Stomach (tissue), 9 donors: ENCODE results near the gene LHFPL6. TPM values are rescaled to one million over a fixed set of nuclear protein-coding genes. Genes with fewer than 3 reads are reported as not detected.

Experiments
- DNase-seq, 2 donors: peaks; one replicate each; pipeline versions ENCODE4 v3.0.0 to v3.0.0-alpha.2; 2013 to 2019
- H3K27ac ChIP-seq, 5 donors: fragments of 200-600 bp in 4 of 5; sonication (generic) in 4 of 5; one replicate each; pipeline ENCODE4 v1.5.1; 2013 to 2019; ENCODE audit warnings: mild to moderate bottlenecking in 1 of 5, moderate library complexity in 1 of 5
- H3K27me3 ChIP-seq, 3 donors: fragments of 200-600 bp; sonication (generic); one replicate each; pipeline ENCODE4 v1.5.1; 2017 to 2019; ENCODE audit warnings: mixed run types in 1 of 3
- H3K36me3 ChIP-seq, 4 donors: fragments of 200-600 bp; sonication (generic); 1 replicate in 3 of 4; 2 replicates in 1 of 4; pipeline ENCODE4 v1.5.1; 2016 to 2019
- H3K4me1 ChIP-seq, 4 donors: fragments of 200-600 bp; sonication (generic); one replicate each; pipeline ENCODE4 v1.5.1; 2016 to 2019
- H3K4me3 ChIP-seq, 4 donors: fragments of 200-600 bp; sonication (generic) in 3 of 4; one replicate each; pipeline ENCODE4 v1.5.1; 2016 to 2019; ENCODE audit warnings: mild to moderate bottlenecking in 1 of 4
- H3K9me3 ChIP-seq, 4 donors: fragments of 200-600 bp; sonication (generic); one replicate each; pipeline ENCODE4 v1.5.1; 2016 to 2019
- EP300 ChIP-seq: sonication (generic); formaldehyde crosslinking; IDR thresholded peaks from one replicate; pipeline ENCODE4 v1.6.1; 2017; ENCODE audit warnings: antibody characterized with exemption
- POLR2A ChIP-seq, 4 donors: fragments of 450-650 bp; IDR thresholded peaks; one replicate each; pipeline ENCODE4 v1.6.1; 2016; ENCODE audit warnings: antibody characterized with exemption in 4 of 4, control low read depth in 2 of 4, mild to moderate bottlenecking in 1 of 4, moderate library complexity in 1 of 4
- POLR2AphosphoS5 ChIP-seq, 3 donors: sonication (generic); formaldehyde crosslinking; IDR thresholded peaks; one replicate each; pipeline ENCODE4 v1.6.1; 2016; ENCODE audit warnings: antibody characterized with exemption in 3 of 3
- WGBS, 5 donors: extraction: QIAGEN DNeasy Blood & Tissue Kit in 3 of 5; methylation state at CpG; one replicate each; pipeline versions ENCODE4 v1.1.5 to v1.1.7; 2013 to 2018; 5-methylcytosine and 5-hydroxymethylcytosine counted together
- intact Hi-C: fragments of 100-400 bp; cut with DNase I; formaldehyde crosslinking; loops from one replicate; pipeline ENCODE4 v1.15.1; 2023; ENCODE audit warnings: low total_unique reads
- polyA plus RNA-seq, 3 donors: library from polyadenylated mRNA; stranded (reverse); fragments of 200-250 nt; gene quantifications; one replicate each; pipeline ENCODE4 v1.2.3, GENCODE V29; 2013
- total RNA-seq, 5 donors: library from RNA; depleted of rRNA; stranded (reverse); fragments of >200 nt; gene quantifications; one replicate each; pipeline versions ENCODE4 v1.1.0 to v1.2.3, GENCODE V29; 2014 to 2016
- TF ChIP-seq, protein P1 (sequence below), 7 experiments: fragments of 450-650 bp in 4 of 7; fragments of 200-600 bp in 3 of 7; sonication (generic) in 3 of 7; IDR thresholded peaks; one replicate each; pipeline ENCODE4 v1.5.1; 2016 to 2019; ENCODE audit warnings: antibody characterized with exemption in 7 of 7, control low read depth in 2 of 7, mild to moderate bottlenecking in 1 of 7
- donor health status: healthy with polysubstance abuse.
- donor health status: Bipolar disorder and iron deficiency.
- donor health status: healthy.

The LHFPL6 gene
- total and polyA plus RNA-seq, 8 donors, result 4.7 to 53.6 (median 10.9) TPM

DNA sequence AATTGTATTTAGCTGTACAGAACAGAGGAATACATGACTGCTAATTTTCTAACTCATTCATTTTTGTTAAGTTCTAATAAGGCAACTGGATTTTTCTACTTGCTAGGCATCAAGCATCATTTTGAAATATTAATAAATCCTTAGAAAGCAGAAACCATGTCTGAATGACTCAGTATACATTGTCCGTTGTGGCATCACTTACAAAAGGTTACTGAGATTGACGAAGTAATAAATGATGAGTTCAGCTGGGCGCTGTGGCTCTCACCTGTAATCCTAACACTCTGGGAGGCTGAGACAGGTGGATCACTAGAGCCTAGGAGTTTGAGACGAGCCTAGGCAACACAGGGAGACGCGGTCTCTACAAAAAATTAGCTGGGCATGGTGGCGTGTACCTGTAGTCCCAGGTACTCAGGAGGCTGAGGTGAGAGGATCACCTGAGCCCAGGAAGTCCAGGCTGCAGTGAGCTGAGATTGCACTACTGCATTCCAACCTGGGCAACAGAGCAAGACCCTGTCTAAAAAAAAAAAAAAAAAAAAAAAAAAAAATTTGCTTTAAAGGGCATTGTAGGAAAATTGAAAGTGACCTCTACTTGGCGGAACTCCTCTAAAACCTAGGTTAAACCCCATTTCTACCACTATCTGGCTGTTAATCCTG, 36.6 kb downstream of the LHFPL6 start:
- Histone ChIP-seq H3K27ac (no peak overlapping the region), H3K27me3 (no peaks in the 10 kb centered on the region), H3K4me1 (peaks cover 0 to 13% (median 6%) of the 10 kb centered on the region in 4 donors), H3K4me3 (no peak overlapping the region), H3K9me3 (no peaks in the 10 kb centered on the region), H3K36me3 (no peaks in the 10 kb centered on the region)
- TF ChIP-seq POLR2A (IDR thresholded peaks at IDR 0.05) (no peak), POLR2AphosphoS5 (IDR thresholded peaks at IDR 0.05) (no peak), EP300 (no peak)
- TF ChIP-seq, protein P1, sequence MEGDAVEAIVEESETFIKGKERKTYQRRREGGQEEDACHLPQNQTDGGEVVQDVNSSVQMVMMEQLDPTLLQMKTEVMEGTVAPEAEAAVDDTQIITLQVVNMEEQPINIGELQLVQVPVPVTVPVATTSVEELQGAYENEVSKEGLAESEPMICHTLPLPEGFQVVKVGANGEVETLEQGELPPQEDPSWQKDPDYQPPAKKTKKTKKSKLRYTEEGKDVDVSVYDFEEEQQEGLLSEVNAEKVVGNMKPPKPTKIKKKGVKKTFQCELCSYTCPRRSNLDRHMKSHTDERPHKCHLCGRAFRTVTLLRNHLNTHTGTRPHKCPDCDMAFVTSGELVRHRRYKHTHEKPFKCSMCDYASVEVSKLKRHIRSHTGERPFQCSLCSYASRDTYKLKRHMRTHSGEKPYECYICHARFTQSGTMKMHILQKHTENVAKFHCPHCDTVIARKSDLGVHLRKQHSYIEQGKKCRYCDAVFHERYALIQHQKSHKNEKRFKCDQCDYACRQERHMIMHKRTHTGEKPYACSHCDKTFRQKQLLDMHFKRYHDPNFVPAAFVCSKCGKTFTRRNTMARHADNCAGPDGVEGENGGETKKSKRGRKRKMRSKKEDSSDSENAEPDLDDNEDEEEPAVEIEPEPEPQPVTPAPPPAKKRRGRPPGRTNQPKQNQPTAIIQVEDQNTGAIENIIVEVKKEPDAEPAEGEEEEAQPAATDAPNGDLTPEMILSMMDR (IDR thresholded peaks at IDR 0.05), result no peak
- no peak for DNase-seq
- WGBS, 5 donors, result 76 to 87% (median 79%) methylated on average over 8 of the region's 8 CpGs
- intact Hi-C loops, result no loop called here

DNA sequence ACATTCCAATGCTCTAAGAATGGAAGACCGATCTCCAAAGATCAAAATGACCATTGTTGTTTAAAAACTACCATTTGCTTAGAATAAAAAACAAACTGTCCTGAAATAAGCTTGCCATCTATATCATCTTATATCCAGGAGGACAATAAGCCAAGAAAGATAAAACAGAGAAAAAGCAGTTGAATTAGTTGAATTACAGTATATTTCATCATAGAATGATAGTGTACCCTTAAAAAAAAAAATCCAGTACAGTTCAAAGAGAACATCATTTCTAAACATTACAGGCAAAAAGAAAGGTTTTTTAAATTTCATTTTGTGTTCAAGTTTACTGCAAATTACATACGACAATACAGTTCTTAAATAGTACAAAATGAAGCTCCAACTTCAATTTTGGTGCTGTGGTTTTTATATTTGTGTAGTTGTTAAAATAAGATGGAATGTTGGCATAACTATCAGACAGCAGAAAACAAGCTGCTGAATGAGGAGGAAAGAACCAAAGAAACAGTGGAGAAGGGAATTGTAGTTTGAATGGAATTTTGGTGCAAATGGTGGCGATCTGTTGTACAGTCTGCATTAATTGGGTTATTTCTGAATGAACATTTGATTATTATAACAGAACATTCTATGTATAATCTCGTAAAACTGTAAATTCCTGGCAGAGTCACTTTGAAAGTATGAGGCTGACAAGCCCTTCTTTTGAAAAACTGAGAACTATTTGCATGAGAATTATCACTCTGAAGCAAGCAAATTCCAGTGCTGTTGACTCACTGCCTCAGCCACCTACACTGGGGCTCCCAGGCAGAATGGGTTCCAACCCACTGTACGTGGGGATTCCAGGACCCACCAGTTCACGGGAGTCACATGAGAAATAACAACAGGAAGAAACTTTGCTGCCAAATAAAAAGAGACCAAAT, 37.7 kb downstream of the LHFPL6 start:
- H3K9me3 ChIP-seq, result no peaks in the 10 kb centered on the region
- no peak overlapping the region for H3K27ac ChIP-seq
- TF ChIP-seq, protein P1 (IDR thresholded peaks at IDR 0.05), result no peak
- TF ChIP-seq POLR2A (IDR thresholded peaks at IDR 0.05) (no peak), POLR2AphosphoS5 (IDR thresholded peaks at IDR 0.05) (no peak), EP300 (no peak)
- no peaks in the 10 kb centered on the region for H3K27me3 ChIP-seq
- DNase-seq, result peak in 1 of 2 donors; percentile 38
- H3K4me1 ChIP-seq, result peaks cover 0 to 13% (median 6%) of the 10 kb centered on the region in 4 donors
- intact Hi-C loops, result no loop called here
- H3K36me3 ChIP-seq, result no peaks in the 10 kb centered on the region
- no peak overlapping the region for H3K4me3 ChIP-seq
- 37 to 43% (median 41%) methylated on average over 6 of the region's 6 CpGs for whole genome bisulfite sequencing, 5 donors

DNA sequence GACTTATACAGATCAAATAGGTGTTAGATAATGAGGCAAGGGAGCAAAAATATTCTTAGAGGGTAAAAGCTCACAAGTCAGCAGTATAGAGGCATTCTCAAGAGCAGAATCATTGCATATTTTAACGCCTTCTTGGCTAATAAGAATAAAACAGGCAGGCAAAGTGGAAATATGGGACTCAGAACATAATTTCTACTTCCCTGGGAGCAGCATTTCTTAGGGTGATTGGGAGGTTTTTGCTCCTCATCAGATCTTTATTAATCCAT, 39.6 kb downstream of the LHFPL6 start:
- Histone ChIP-seq H3K4me3 (no peak overlapping the region), H3K4me1 (peaks cover 0 to 13% (median 6%) of the 10 kb centered on the region in 4 donors), H3K36me3 (no peaks in the 10 kb centered on the region), H3K27me3 (no peaks in the 10 kb centered on the region), H3K9me3 (no peaks in the 10 kb centered on the region), H3K27ac (no peak overlapping the region)
- TF ChIP-seq EP300 (no peak), POLR2A (IDR thresholded peaks at IDR 0.05) (no peak), POLR2AphosphoS5 (IDR thresholded peaks at IDR 0.05) (no peak)
- TF ChIP-seq, protein P1 (IDR thresholded peaks at IDR 0.05), result no peak
- WGBS, 5 donors, result 78 to 98% (median 88%) methylated on average over 1 of the region's 1 CpG
- intact Hi-C loops, result no loop called here
- DNase-seq, result no peak

DNA sequence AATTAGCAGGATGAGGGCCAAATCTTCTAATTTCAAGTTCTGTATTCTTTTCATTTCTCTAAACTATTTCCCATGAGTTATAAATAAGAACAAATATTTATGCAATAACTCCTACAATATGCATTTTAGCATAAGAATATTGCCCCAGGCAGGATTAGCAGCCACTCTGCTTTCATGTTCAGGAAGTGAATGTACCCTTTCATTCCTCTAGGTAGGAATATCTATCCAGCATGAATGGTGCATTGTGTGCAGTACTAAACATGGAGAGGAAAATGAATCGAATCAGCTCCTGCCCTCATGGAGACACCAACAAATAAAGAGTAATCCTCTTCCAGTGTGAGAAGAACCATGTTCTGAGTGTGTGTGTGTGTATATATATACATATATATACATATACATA, 41.0 kb downstream of the LHFPL6 start:
- Histone ChIP-seq H3K27me3 (no peaks in the 10 kb centered on the region), H3K4me3 (no peak overlapping the region), H3K9me3 (no peaks in the 10 kb centered on the region), H3K4me1 (peaks cover 0 to 13% (median 6%) of the 10 kb centered on the region in 4 donors), H3K27ac (no peak overlapping the region), H3K36me3 (no peaks in the 10 kb centered on the region)
- 63 to 75% (median 67%) methylated on average over 1 of the region's 1 CpG for WGBS, 5 donors
- intact Hi-C loops, result no loop called here
- TF ChIP-seq EP300 (no peak), POLR2A (IDR thresholded peaks at IDR 0.05) (no peak), POLR2AphosphoS5 (IDR thresholded peaks at IDR 0.05) (no peak)
- TF ChIP-seq, protein P1 (IDR thresholded peaks at IDR 0.05), result no peak
- DNase-seq, result no peak
